Epithelial cell of esophagus (primary cell): ENCODE results near the gene PLXNA2.

Source experiments
- DNase-seq: peaks from one replicate; pipeline ENCODE4 v3.0.0; 2010; ENCODE audit warnings: low read depth
- H3K4me3 ChIP-seq: 2 replicates; pipeline ENCODE4 v1.5.1; 2011; ENCODE audit warnings: mild to moderate bottlenecking, low read length, control low read depth
- TF ChIP-seq, protein P1 (sequence below): IDR thresholded peaks from 2 replicates; pipeline ENCODE4 v1.5.1; 2011; ENCODE audit warnings: low read depth, mild to moderate bottlenecking, low read length, control low read depth, inconsistent platforms; ENCODE audit not compliant: insufficient read depth; ENCODE audit errors: missing control alignments

PLXNA2 gene

DNA sequence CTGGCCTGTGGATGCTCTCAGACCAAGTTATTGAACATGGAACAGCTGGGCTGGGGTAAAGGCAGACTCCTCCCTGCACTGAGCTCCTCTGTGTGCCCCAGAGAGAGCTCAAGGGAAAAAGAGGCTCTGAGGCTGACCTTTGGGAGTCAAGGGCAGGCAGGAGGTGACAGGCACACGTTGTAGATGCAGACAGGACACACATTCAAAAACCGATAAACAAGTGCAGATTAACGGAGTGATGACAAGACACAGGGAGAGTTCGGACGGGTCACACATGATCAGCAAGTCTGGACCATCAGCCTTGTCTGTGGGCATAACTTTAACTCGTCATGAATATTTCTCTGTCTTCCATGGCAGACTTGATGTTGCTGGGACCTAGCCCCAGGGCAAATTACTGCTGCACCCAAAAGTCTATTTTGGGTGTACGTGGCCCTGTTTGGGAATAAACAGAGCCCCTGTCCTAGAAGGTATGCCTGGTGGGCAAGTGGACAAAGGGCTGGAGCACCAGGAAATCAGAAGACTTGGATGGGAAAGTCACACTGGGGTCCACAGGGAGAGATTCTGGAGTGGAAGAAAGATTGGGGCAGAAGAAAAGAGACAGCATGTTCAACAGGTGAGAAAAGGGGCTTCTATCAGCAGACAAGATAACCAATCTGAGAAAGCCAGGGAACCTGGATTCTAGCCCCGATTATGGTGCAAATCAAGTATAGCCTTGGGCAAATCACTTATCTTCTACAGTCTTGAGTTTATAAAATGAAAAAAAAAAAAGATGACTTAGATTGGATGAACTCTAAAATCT is 74.9 kb downstream of the PLXNA2 start:
- no peak overlapping the region for H3K4me3 ChIP-seq
- TF ChIP-seq, protein P1, sequence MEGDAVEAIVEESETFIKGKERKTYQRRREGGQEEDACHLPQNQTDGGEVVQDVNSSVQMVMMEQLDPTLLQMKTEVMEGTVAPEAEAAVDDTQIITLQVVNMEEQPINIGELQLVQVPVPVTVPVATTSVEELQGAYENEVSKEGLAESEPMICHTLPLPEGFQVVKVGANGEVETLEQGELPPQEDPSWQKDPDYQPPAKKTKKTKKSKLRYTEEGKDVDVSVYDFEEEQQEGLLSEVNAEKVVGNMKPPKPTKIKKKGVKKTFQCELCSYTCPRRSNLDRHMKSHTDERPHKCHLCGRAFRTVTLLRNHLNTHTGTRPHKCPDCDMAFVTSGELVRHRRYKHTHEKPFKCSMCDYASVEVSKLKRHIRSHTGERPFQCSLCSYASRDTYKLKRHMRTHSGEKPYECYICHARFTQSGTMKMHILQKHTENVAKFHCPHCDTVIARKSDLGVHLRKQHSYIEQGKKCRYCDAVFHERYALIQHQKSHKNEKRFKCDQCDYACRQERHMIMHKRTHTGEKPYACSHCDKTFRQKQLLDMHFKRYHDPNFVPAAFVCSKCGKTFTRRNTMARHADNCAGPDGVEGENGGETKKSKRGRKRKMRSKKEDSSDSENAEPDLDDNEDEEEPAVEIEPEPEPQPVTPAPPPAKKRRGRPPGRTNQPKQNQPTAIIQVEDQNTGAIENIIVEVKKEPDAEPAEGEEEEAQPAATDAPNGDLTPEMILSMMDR, result no peak
- no peak for DNase-seq

DNA sequence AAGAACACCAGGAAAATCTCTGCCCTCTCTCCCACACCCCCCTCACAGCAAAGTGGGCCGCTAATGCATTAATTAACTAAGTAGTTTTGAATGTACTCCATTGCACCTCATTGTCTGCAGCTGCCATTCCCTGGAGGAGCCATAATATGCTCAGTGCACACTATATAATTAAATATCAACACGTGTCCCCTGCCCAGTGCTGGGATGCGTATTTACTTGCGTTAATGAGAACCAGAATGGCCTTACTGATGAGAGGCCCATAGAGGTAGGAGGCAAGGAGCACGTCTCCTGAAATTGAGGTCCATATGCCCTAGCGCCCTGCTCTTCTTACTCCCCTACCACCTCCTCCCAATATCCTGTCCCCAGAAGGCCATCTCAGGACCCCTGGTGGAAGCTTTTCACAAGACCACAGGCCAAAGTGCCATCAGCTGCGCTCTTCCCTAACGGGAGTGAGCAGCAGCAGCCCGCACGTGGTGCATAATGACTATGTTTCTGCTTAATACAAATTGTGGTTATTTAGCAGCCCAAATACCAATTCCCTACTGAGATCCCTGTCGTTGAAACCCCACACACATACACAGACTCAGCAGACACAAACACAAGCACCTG is 76.8 kb downstream of the PLXNA2 start:
- TF ChIP-seq, protein P1, result no peak
- no peak for DNase-seq
- H3K4me3 ChIP-seq, result no peak overlapping the region

DNA sequence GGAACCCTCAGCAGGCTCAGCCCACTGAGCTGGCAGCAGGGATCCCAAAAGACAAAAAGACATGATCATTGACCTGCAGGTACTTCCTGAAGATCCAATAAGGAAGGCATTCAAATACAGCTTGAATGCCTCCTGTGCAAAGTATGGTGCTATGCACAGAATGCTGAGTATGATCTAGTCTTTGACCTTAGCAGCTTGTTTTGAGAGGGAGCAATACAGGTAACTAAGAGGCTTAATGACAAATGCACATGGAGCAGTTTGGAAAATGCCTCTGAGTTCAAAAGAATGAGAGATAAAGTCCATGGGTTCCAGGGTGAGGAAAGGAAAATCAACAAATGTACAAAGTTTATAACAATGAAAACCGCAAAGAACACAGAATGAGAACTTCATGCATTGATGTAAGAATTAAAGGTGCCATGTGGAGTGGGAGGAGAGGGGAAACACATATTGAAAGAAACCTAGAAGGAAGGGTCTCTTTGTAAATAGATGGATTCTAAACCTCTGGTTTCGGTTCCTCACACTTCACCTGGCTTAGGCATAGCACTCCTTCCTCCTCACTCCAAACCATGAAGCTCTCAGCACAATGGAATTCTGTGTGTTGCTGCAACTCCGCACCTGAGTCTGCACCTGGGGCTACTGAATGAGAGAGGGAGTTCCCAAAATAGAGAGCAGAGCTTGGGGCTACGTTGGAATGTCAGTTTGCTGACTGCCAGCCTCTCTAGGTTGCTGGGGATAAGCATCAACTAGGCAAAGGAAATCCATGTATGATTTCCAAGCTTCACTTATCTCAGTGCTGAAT is 77.6 kb downstream of the PLXNA2 start:
- peak; percentile 85 for DNase-seq
- TF ChIP-seq, protein P1, result no peak
- no peak overlapping the region for H3K4me3 ChIP-seq

DNA sequence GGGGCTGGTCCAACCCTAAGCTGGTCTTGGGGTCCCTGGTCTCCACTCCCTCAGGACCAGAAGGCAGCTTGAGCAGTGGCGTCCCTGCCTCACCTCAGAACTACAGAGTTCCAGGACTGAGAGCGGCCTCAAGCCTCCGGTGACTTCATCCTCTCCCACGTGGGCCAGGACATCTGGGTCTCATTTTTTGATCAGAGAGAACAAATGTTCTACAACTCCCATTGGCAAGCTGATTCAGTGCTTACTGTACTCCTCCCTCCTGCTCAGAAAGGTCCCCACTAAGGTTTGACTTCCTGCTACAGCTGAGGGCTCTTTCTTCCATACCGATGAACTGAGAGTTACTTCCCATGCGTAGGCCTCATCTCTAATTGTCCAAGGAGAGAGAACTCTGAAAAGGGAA is 78.5 kb downstream of the PLXNA2 start:
- no peak overlapping the region for H3K4me3 ChIP-seq
- TF ChIP-seq, protein P1, result no peak
- DNase-seq, result no peak

DNA sequence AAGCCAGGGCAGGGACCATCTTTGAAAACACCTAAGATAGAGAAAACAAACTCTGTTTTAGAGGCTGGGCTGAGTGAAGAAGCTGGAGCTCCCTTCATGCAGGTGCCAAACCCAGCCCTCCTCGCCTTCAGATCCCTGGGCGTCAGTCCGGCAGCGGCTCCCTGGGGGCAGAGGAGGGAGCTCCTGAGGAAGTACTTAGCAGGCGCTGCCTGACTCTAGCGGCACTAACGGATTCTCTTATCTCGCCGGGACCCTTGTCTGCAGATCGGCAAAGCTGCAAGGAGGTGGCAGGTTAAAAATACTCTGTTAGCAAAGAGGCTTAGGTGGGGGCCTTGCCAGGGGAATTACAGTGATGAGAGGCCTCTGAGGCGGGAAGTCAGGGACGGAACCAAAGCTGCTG is 79.6 kb downstream of the PLXNA2 start:
- TF ChIP-seq, protein P1, result no peak
- DNase-seq, result no peak

DNA sequence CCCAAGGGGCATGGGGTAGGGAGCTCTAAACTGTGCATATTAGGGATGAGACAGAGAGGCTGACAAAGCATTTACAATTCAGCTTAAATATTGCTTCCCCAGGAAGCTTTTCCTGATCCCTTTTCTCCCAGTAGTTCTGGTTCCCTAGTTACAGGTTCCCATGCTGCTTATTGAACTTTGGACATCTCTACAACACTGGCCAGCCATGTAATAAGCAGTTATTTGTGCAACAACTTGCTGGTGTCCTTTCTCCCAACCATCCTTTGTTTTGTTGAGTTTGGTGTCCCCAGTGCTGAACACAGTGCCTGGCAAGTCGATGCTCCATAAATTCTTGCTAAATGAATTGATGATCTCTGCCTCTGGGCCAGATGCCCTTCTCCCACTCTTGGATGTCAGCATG is 80.6 kb downstream of the PLXNA2 start:
- no peak for DNase-seq
- TF ChIP-seq, protein P1, result no peak
- no peak overlapping the region for H3K4me3 ChIP-seq

More for the DNA sequence above, 79.6 kb downstream of the PLXNA2 start:
- no peak overlapping the region for H3K4me3 ChIP-seq
